Measurements from ENCODE around the gene SLC10A7.

The SLC10A7 gene

GRCh38 chr4:146436423-146437162 is 85.1 kb downstream of the SLC10A7 start:
- Histone ChIP-seq H3K4me1 (peaks cover 0 to 33% (median 0%) of the 10 kb centered on the region in 4 donors), H3K27ac (no peak overlapping the region), H3K9me3 (no peaks in the 10 kb centered on the region), H3K27me3 (no peaks in the 10 kb centered on the region), H3K36me3 (no peaks in the 10 kb centered on the region), H3K4me3 (no peak overlapping the region)
- no peak for DNase-seq
- intact Hi-C loops (cut with DNase I; ENCODE audit: low total_unique reads) = no loop called here
- no peak for TF ChIP-seq CTCF (IDR thresholded peaks at IDR 0.05)

GRCh38 chr4:146435962-146436361 is 85.8 kb downstream of the SLC10A7 start:
- TF ChIP-seq CTCF (IDR thresholded peaks at IDR 0.05) = no peak
- Histone ChIP-seq H3K36me3 (no peaks in the 10 kb centered on the region), H3K27me3 (no peaks in the 10 kb centered on the region), H3K4me1 (peaks cover 0 to 33% (median 0%) of the 10 kb centered on the region in 4 donors), H3K9me3 (no peaks in the 10 kb centered on the region), H3K4me3 (no peak overlapping the region), H3K27ac (no peak overlapping the region)
- no peak for DNase-seq
- intact Hi-C loops (cut with DNase I; ENCODE audit: low total_unique reads) = no loop called here

GRCh38 chr4:146432065-146432464 is 89.7 kb downstream of the SLC10A7 start:
- intact Hi-C loops (cut with DNase I; ENCODE audit: low total_unique reads) = no loop called here
- Histone ChIP-seq H3K9me3 (no peaks in the 10 kb centered on the region), H3K36me3 (no peaks in the 10 kb centered on the region), H3K4me3 (no peak overlapping the region), H3K4me1 (peaks cover 0 to 11% (median 0%) of the 10 kb centered on the region in 4 donors), H3K27ac (no peak overlapping the region), H3K27me3 (no peaks in the 10 kb centered on the region)
- DNase-seq = no peak
- no peak for TF ChIP-seq CTCF (IDR thresholded peaks at IDR 0.05)

- TF ChIP-seq CTCF (IDR thresholded peaks at IDR 0.05) = no peak
- Histone ChIP-seq H3K4me3 (no peak overlapping the region), H3K27me3 (no peaks in the 10 kb centered on the region), H3K9me3 (no peaks in the 10 kb centered on the region), H3K36me3 (no peaks in the 10 kb centered on the region), H3K4me1 (no peaks in the 10 kb centered on the region), H3K27ac (no peak overlapping the region)
- intact Hi-C loops (cut with DNase I; ENCODE audit: low total_unique reads) = no loop called here
- no peak for DNase-seq
Observed at GRCh38 chr4:146428298-146428697, 93.4 kb downstream of the SLC10A7 start.

GRCh38 chr4:146417822-146418221 is 103.9 kb downstream of the SLC10A7 start:
- no peak for DNase-seq
- H3K4me1 ChIP-seq = peaks cover 0 to 12% (median 0%) of the 10 kb centered on the region in 4 donors
- intact Hi-C loops (cut with DNase I; ENCODE audit: low total_unique reads) = no loop called here

More at GRCh38 chr4:146417822-146418221, 103.9 kb downstream of the SLC10A7 start:
- Histone ChIP-seq H3K4me3 (no peak overlapping the region), H3K9me3 (no peaks in the 10 kb centered on the region), H3K36me3 (no peaks in the 10 kb centered on the region), H3K27me3 (no peaks in the 10 kb centered on the region), H3K27ac (no peak overlapping the region)
- TF ChIP-seq CTCF (IDR thresholded peaks at IDR 0.05) = no peak
